ENCODE data around the gene KLHL17. TPM values are rescaled to one million over a fixed set of nuclear protein-coding genes. Genes with fewer than 3 reads are reported as not detected.

The KLHL17 gene
- total and polyA plus RNA-seq, 9 of the 15 experiments (the other 6 are each of a cell fraction or from before 2014, with no cell fraction given), result 0.14 to 84.8 (median 13.0) TPM

DNA sequence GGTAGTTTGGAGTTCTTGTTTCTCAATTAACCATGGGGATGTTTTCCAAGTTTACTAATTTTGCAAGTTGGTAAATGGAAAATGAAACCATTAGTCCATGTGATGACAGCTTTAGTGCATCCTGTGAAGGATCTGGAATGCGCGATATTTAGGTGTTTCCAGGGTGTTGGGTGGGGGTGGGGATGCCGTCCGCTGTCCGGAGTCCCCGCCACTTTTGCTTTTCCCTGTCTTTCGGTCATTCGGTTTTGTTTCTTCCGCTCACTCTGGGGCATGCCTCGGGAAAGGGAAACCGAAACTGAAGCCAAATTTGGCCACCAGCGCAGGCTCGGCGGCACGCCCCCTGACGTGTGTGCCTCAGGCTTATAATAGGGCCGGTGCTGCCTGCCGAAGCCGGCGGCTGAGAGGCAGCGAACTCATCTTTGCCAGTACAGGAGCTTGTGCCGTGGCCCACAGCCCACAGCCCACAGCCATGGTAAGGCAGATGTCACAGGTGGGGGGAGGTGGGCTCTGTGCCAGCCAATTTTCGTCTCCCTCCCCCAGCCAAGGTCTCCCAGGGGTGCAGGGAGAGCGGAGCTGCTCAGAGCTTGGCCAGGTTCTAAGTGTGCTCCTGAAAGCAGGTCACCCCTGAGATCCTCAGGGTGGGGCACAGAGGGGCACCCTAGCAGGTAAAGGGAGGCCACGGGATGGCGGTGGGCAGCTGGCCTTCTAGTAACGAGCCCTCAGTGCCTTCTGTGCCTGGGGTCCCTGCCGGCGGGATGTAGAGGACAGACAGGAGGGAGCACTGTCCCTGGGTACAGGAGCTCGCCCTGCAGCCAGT lies 52.9 kb downstream of the KLHL17 start, which contains the start of gene ISG15 (continued):
- TF ChIP-seq NR2C2 (CRISPR knock-in tag; IDR thresholded peaks at IDR 0.05), result no peak
- peak; percentile 29; the same call in 1 of the 2 replicates for TF ChIP-seq NR2C2 (tag; IDR thresholded peaks at IDR 0.05)
- no peak for TF ChIP-seq TFE3 (CRISPR knock-in tag; IDR thresholded peaks at IDR 0.05)
- no peak for TF ChIP-seq DDX20 (tag; IDR thresholded peaks at IDR 0.05; ENCODE audit: low read depth)
- TF ChIP-seq MEF2A (IDR thresholded peaks at IDR 0.05; ENCODE audit: control insufficient read depth, low read depth, low read length), result peak; percentile 63; the same call in 1 of the 2 replicates
- TF ChIP-seq CEBPG (CRISPR knock-in tag; IDR thresholded peaks at IDR 0.05), result peak; percentile 31; the same call in 1 of the 2 replicates
- TF ChIP-seq CEBPG (tag; conservative IDR thresholded peaks at IDR 0.05 in 1 of 2, IDR thresholded peaks at IDR 0.05 in 1 of 2), result no peak
- no peak for TF ChIP-seq TFAM (CRISPR knock-in tag; conservative IDR thresholded peaks at IDR 0.05)
- TF ChIP-seq HNRNPL (IDR thresholded peaks at IDR 0.05; ENCODE audit: low read depth, low read length), result no peak
- no peak; the same call in 1 of the 2 replicates for TF ChIP-seq ETS1 (conservative IDR thresholded peaks at IDR 0.05; ENCODE audit: control insufficient read depth, low read depth, low read length)
- TF ChIP-seq EWSR1 (IDR thresholded peaks at IDR 0.05; ENCODE audit: borderline replicate concordance, low read depth, partially characterized antibody), result no peak
- TF ChIP-seq CBX8 (IDR thresholded peaks at IDR 0.05; ENCODE audit: borderline replicate concordance, extremely low read depth, low read depth, low read length, poor library complexity, severe bottlenecking), result no peak
- TF ChIP-seq, protein P1, sequence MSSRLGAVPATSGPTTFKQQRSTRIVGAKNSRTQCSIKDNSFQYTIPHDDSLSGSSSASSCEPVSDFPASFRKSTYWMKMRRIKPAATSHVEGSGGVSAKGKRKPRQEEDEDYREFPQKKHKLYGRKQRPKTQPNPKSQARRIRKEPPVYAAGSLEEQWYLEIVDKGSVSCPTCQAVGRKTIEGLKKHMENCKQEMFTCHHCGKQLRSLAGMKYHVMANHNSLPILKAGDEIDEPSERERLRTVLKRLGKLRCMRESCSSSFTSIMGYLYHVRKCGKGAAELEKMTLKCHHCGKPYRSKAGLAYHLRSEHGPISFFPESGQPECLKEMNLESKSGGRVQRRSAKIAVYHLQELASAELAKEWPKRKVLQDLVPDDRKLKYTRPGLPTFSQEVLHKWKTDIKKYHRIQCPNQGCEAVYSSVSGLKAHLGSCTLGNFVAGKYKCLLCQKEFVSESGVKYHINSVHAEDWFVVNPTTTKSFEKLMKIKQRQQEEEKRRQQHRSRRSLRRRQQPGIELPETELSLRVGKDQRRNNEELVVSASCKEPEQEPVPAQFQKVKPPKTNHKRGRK (tag; IDR thresholded peaks at IDR 0.05), result no peak
- TF ChIP-seq ZNF239 (CRISPR knock-in tag; IDR thresholded peaks at IDR 0.05), result no peak
- TF ChIP-seq, protein P2, sequence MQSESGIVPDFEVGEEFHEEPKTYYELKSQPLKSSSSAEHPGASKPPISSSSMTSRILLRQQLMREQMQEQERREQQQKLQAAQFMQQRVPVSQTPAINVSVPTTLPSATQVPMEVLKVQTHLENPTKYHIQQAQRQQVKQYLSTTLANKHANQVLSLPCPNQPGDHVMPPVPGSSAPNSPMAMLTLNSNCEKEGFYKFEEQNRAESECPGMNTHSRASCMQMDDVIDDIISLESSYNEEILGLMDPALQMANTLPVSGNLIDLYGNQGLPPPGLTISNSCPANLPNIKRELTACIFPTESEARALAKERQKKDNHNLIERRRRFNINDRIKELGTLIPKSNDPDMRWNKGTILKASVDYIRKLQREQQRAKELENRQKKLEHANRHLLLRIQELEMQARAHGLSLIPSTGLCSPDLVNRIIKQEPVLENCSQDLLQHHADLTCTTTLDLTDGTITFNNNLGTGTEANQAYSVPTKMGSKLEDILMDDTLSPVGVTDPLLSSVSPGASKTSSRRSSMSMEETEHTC (IDR thresholded peaks at IDR 0.05), result no peak
- TF ChIP-seq E2F6 (IDR thresholded peaks at IDR 0.05; ENCODE audit: borderline replicate concordance in 1 of 2, extremely low read depth in 1 of 2, insufficient read depth in 1 of 2, insufficient read length in 1 of 2, low read depth in 1 of 2, low read length in 1 of 2, poor library complexity in 1 of 2, severe bottlenecking in 1 of 2), result peak in 1 of 2 experiments; percentile 48
- TF ChIP-seq SRSF7 (optimal IDR thresholded peaks at IDR 0.05; ENCODE audit: low read depth, low read length), result no peak
- TF ChIP-seq FIP1L1 (IDR thresholded peaks at IDR 0.05; ENCODE audit: low read depth, low read length, poor library complexity, severe bottlenecking), result no peak
- peak; percentile 80 for TF ChIP-seq POLR2A (conservative IDR thresholded peaks at IDR 0.05)
